ENCODE measurements around the gene MARCHF9. TPM values are rescaled to one million over a fixed set of nuclear protein-coding genes. Genes with fewer than 3 reads are reported as not detected.

The MARCHF9 gene
- total RNA-seq, 2 donors from 2014 or later: 11.1 to 13.2 TPM

- Histone ChIP-seq H3K27me3 (replicated peaks; ENCODE audit: insufficient read depth) (no peaks in the 10 kb centered on the region), H3K9me3 (no peaks in the 10 kb centered on the region), H3K4me3 (no peak overlapping the region), H3K27ac (no peak overlapping the region), H3K4me1 (replicated peaks) (no peaks in the 10 kb centered on the region), H3K36me3 (no peaks in the 10 kb centered on the region)
- WGBS: 40% methylated on average over 1 of the region's 1 CpG
- TF ChIP-seq CTCF (IDR thresholded peaks at IDR 0.05): no peak
- no peak for DNase-seq (ENCODE audit: low spot score)
- intact Hi-C loops (cut with DNase I): loop anchor here (5.0 kb wide), 2 partner anchors 48 to 118 kb away; no protein-coding TSS in a partner anchor
These were observed 24.8 kb downstream of the MARCHF9 start for GRCh38 chr12:57779736-57780135.

DNA sequence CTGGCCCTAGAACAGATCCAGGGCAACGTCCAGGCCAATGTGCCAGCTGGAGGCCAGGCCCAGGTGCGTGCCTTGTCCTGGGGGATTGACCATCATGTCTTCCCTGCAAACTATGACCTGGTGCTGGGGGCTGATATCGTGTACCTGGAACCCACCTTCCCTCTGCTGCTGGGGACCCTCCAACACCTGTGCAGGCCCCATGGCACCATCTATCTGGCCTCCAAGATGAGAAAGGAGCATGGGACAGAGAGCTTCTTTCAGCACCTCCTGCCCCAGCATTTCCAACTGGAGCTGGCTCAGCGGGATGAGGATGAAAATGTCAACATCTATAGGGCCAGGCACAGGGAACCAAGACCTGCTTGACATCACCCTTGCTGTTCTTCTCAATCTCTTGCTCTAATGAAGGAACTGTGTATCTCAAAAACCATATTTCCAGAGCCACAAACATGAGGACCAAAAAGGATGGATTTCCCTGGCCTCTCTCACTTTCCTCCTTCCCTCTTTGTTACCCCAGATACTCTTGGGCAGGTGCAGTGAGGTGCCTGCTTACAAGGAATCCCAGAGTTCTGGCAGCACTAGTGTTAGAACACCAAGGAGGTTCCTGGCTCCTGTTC, 25.5 kb downstream of the MARCHF9 start:
- Histone ChIP-seq H3K4me1 (replicated peaks) (no peaks in the 10 kb centered on the region), H3K27ac (no peak overlapping the region), H3K4me3 (no peak overlapping the region), H3K27me3 (replicated peaks; ENCODE audit: insufficient read depth) (no peaks in the 10 kb centered on the region), H3K9me3 (no peaks in the 10 kb centered on the region), H3K36me3 (no peaks in the 10 kb centered on the region)
- no peak for TF ChIP-seq POLR2AphosphoS5 (IDR thresholded peaks at IDR 0.05)
- no peak for TF ChIP-seq POLR2A (IDR thresholded peaks at IDR 0.05)
- TF ChIP-seq CTCF (IDR thresholded peaks at IDR 0.05): no peak
- DNase-seq (ENCODE audit: low spot score): no peak
- intact Hi-C loops (cut with DNase I): loop anchor here (5.0 kb wide), 2 partner anchors 47 to 117 kb away; no protein-coding TSS in a partner anchor
- 78% methylated on average over 4 of the region's 4 CpGs for WGBS

- intact Hi-C loops (cut with DNase I): loop anchor here (5.0 kb wide), 2 partner anchors 46 to 116 kb away; no protein-coding TSS in a partner anchor
- Histone ChIP-seq H3K4me3 (no peak overlapping the region), H3K9me3 (no peaks in the 10 kb centered on the region), H3K27ac (no peak overlapping the region), H3K36me3 (no peaks in the 10 kb centered on the region), H3K4me1 (replicated peaks) (no peaks in the 10 kb centered on the region), H3K27me3 (replicated peaks; ENCODE audit: insufficient read depth) (no peaks in the 10 kb centered on the region)
- no peak for DNase-seq (ENCODE audit: low spot score)
- 94% methylated on average over 3 of the region's 3 CpGs for WGBS
- no peak for TF ChIP-seq CTCF (IDR thresholded peaks at IDR 0.05)
- no peak for TF ChIP-seq POLR2AphosphoS5 (IDR thresholded peaks at IDR 0.05)
- TF ChIP-seq POLR2A (IDR thresholded peaks at IDR 0.05): no peak
These were observed 26.3 kb downstream of the MARCHF9 start for GRCh38 chr12:57781244-57781643.

- H3K27me3 ChIP-seq (replicated peaks; ENCODE audit: insufficient read depth): no peaks in the 10 kb centered on the region
- H3K27ac ChIP-seq: no peak overlapping the region
- no peak for DNase-seq (ENCODE audit: low spot score)
- WGBS: 70% methylated on average over 2 of the region's 2 CpGs
- H3K4me3 ChIP-seq: no peak overlapping the region
- no peaks in the 10 kb centered on the region for H3K9me3 ChIP-seq
- no peaks in the 10 kb centered on the region for H3K36me3 ChIP-seq
- TF ChIP-seq CTCF (IDR thresholded peaks at IDR 0.05): no peak
- no peak for TF ChIP-seq POLR2A (IDR thresholded peaks at IDR 0.05)
- TF ChIP-seq POLR2AphosphoS5 (IDR thresholded peaks at IDR 0.05): no peak
- H3K4me1 ChIP-seq (replicated peaks): no peaks in the 10 kb centered on the region
- intact Hi-C loops (cut with DNase I): loop anchor here (5.0 kb wide), 2 partner anchors 46 to 116 kb away; no protein-coding TSS in a partner anchor
These were observed 26.9 kb downstream of the MARCHF9 start for GRCh38 chr12:57781801-57782200.

DNA sequence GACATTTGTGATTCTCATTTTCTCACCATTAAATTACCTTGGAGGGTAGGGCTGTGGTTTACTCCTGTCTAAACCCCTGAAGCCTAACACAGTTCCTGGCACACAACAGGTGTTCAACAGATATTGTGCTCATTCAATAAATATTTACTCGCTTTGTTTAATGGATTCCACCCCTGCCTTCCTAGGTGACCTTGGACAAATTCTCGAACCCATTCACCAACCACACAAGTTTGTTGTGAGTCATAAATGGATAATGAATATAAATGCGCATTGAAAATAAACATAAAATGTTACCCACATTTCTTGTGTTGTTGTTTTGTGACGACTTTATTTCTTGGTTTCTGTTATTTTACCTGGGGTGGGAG, 27.3 kb downstream of the MARCHF9 start:
- no peak overlapping the region for H3K27ac ChIP-seq
- intact Hi-C loops (cut with DNase I): loop anchor here (5.0 kb wide), 2 partner anchors 45 to 115 kb away; no protein-coding TSS in a partner anchor
- DNase-seq (ENCODE audit: low spot score): no peak
- WGBS: 22% methylated on average over 4 of the region's 4 CpGs
- no peaks in the 10 kb centered on the region for H3K4me1 ChIP-seq (replicated peaks)
- H3K27me3 ChIP-seq (replicated peaks; ENCODE audit: insufficient read depth): no peaks in the 10 kb centered on the region
- peak overlapping the region in 1 of 2 donors; percentile 93 for H3K4me3 ChIP-seq
- H3K36me3 ChIP-seq: peaks cover 0 to 2% of the 10 kb centered on the region in 2 donors
- TF ChIP-seq POLR2A (IDR thresholded peaks at IDR 0.05): no peak
- TF ChIP-seq CTCF (IDR thresholded peaks at IDR 0.05): no peak
- TF ChIP-seq POLR2AphosphoS5 (IDR thresholded peaks at IDR 0.05): no peak
- H3K9me3 ChIP-seq: no peaks in the 10 kb centered on the region

All from prostate gland (tissue), 2 donors.